GM19452 (cell line): ENCODE measurements around the gene TMEM11.
"Not testable (repeated sequence)": the region's sequence is repeated elsewhere in the genome, so short reads cannot be mapped to it uniquely, and the experiment has no call there.

Experiments used
- ATAC-seq: cut with Tn5 transposase; IDR thresholded peaks from one replicate; pipeline ENCODE4 v1.9.1; 2021; ENCODE audit not compliant: unreplicated experiment

The TMEM11 gene

GRCh38 chr17:21212826-21213637 lies 929 bp downstream of the TMEM11 start:
- ATAC-seq = no peak

- ATAC-seq = no peak
Observed at GRCh38 chr17:21211825-21212479, 2.0 kb downstream of the TMEM11 start.

- no peak for ATAC-seq
Observed at GRCh38 chr17:21210411-21211076, 3.4 kb downstream of the TMEM11 start.

- ATAC-seq = no peak
Observed at GRCh38 chr17:21209511-21210175, 4.3 kb downstream of the TMEM11 start.

- no peak for ATAC-seq
Observed at GRCh38 chr17:21208352-21208751, 5.6 kb downstream of the TMEM11 start.

GRCh38 chr17:21204935-21205334 lies 9.0 kb downstream of the TMEM11 start:
- ATAC-seq = no peak

- no peak for ATAC-seq
Observed at GRCh38 chr17:21202512-21202911, 11.4 kb downstream of the TMEM11 start.

GRCh38 chr17:21201874-21202273 lies 12.1 kb downstream of the TMEM11 start:
- no peak for ATAC-seq

- no peak for ATAC-seq
Observed at GRCh38 chr17:21201298-21201595, 12.7 kb downstream of the TMEM11 start.

GRCh38 chr17:21200590-21201297 lies 13.2 kb downstream of the TMEM11 start:
- ATAC-seq = no peak

GRCh38 chr17:21199856-21200255 lies 14.1 kb downstream of the TMEM11 start:
- no peak for ATAC-seq

GRCh38 chr17:21199311-21199710 lies 14.7 kb downstream of the TMEM11 start:
- no peak for ATAC-seq

GRCh38 chr17:21198411-21198810 lies 15.6 kb downstream of the TMEM11 start:
- no peak for ATAC-seq

GRCh38 chr17:21196126-21196525 lies 17.8 kb downstream of the TMEM11 start:
- ATAC-seq = no peak

GRCh38 chr17:21194703-21195102 lies 19.3 kb downstream of the TMEM11 start:
- no peak for ATAC-seq

GRCh38 chr17:21194226-21194625 lies 19.7 kb downstream of the TMEM11 start:
- ATAC-seq = no peak

GRCh38 chr17:21193031-21193430 lies 20.9 kb downstream of the TMEM11 start:
- no peak for ATAC-seq

GRCh38 chr17:21192414-21192813 lies 21.5 kb downstream of the TMEM11 start:
- ATAC-seq = not testable (repeated sequence)

GRCh38 chr17:21191698-21192097 lies 22.3 kb downstream of the TMEM11 start:
- no peak for ATAC-seq

GRCh38 chr17:21190078-21190477 lies 23.9 kb downstream of the TMEM11 start:
- no peak for ATAC-seq

- no peak for ATAC-seq
Observed at GRCh38 chr17:21189361-21189760, 24.6 kb downstream of the TMEM11 start.
